T-helper 22 cell (primary cell): ENCODE measurements around the gene NFIA.
"Not testable (repeated sequence)": the region's sequence is repeated elsewhere in the genome, so short reads cannot be mapped to it uniquely, and the experiment has no call there.

Experiments used
- DNase-seq: peaks from one replicate; pipeline ENCODE4 v3.0.0-alpha.2; 2020; ENCODE audit warnings: low read depth

Gene NFIA

DNA sequence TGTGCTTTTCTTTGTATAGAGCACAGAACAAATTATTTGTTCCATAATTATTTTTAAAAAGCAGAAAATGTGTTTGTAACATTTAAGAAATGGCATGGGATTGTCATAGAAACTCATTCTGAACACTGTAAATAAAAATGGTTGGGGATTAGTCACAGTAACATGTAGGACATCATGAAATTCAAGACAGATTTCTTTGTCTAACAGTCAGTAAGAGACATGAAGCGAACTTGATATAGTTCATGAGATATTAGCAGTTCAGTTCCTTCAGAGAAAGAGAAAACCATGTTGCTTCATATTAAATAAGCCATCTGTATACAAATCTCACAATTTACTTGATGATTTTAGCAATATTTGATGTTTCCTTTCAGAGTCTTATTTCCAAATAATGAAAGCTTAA is 19.7 kb downstream of the NFIA start:
- no peak for DNase-seq

DNA sequence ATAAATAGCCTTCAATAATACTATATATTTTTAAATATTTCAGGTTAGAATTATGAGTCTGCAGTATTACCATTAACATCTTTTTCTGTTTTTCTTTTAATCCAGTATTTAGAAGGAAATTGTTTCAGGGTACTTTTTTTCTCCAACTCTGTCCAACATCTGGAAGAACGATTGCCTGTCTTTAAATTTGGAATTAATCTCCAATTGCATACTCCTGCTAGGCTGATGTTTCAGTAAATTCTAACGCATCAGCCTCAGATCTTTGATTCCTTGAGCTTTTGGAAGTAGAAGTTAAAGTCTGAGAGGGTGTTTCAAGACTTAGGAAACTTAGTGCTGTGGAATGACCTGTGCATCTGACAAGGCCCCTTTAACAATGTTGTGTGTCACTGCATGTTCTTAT is 20.3 kb downstream of the NFIA start:
- DNase-seq, result no peak

DNA sequence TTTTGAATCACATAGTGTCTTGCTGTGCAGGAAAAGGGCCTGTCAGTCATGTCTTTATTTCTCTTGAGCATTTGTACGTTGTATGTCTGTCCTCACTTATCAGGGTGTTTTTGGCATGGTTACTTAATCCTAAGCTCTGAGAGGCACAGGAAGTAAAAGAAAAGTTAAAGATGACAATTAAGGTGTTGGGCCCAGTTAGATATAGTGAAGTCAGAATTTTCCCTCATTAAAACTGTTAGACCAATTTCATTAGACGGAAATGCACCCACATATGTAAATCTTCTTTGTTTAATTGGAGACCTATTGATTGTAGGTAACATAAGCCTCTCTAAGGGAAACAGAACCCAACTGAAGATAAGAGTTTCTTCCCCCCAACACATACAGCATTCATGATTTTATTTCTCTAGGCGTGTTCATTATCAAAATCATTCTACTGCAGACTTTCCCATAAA is 21.9 kb downstream of the NFIA start:
- no peak for DNase-seq

DNA sequence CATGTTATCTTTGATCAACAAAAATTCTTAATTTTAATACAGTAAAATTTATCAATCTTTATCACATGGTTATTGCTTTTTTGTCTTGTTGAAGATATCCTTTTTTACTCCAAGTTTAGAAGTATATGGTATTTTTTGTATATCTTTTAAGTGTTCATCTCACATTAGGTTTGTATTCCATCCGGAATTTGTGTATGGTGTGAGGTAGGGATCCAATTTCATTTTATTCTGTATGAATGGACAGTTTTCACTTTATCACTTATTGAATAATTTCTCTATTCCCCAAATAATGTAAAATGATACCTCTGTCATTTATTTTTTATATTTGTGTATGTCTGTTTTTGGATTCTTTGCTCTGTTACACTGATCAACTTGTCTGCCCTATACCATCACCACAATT is 25.3 kb downstream of the NFIA start:
- DNase-seq, result no peak

DNA sequence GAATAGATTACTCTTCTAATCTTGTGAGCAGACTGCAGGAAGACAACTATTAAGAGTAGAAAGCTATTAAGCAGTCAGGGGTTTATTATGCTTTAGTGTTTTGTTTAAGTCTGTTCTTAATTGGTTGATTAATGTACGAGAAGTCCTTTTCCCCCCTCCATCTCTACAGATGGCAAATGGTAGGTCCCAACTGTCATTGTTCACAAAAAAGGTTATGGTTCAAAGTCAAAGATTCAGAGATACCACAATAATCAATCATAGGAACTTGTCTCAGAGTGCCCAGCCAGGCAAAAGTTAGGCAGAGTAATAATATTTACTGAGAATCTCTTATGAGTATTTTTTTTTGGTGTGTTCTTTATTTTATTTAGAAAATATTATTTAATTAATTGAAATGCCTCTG is 26.8 kb downstream of the NFIA start:
- no peak for DNase-seq

DNA sequence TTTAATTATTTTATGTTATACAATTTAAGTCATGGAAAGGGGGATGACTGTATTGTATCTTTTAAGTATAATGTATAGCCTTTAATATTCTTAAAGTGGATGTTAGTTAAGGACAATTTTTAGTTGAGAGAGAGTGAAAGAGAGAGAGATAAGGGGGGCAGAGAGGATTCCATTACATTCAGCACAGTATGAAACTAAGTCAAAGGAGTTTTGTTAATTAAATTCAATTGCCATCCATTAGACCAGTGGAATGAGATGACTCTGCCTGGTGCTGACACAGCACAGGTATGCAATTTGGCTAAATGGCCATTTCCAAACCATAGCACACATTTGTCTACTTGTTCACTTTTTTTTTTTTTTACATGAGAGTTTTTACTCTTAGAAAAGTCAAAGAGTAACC is 27.5 kb downstream of the NFIA start:
- no peak for DNase-seq

DNA sequence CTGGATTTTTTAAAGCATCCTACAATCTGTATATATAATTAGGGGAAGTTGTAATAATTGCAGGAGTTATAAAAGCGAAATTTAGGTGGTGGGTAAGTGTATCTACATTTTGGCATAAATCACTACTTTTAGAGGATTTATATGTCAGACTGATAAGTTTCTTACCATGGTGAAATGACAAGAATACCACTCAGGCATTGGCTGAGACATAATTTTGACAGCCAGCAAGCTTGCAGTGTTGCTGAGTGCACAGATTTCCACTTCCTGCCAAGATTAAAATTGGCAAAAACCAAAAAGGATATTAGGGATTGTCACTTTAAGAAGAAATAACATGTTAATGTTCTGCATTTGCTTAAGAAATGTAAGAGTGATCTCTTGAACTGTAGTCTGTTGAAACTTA is 28.2 kb downstream of the NFIA start:
- DNase-seq, result no peak

DNA sequence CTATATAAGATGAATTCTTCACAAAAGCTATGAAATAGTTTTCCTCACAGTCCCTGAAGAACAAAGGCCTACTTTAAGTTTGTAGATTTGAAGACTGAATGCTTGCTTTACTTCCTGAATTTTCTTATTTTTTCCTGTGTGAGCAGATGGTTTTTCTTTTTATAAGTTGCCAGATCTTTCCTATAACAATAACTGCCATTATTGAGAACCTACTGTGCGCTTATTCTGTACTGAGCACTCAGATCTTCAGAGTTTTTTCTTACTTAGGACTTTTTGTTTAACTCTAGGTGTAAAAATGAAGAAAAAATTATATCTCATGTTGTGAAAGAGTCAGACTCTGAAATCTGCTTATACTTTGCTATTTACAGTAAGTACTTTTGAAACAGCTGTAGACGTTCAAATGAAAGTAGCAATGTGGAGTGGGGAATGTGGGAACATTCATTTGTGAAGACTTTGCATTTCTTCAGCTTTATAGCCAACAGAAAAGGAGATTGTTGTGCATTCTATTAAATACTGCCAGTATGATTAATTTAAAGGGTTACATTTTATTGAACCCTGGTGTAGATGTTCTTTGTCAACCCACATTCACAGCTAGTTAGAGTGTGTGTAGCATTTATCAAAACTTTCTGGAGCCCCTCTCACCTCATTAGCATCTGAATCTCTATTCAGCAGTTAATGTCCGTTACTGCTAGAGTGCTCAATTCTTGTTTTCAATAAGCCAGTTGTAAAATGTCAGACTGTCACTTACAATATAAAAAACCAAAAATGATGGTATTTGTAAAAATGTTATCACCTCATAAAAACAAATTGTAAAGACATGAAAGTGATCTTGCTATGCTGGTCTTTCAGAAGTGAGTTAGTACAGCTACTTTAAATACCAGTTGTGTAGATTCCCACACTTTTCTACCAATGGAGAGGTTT is 29.0 kb downstream of the NFIA start:
- no peak for DNase-seq

DNA sequence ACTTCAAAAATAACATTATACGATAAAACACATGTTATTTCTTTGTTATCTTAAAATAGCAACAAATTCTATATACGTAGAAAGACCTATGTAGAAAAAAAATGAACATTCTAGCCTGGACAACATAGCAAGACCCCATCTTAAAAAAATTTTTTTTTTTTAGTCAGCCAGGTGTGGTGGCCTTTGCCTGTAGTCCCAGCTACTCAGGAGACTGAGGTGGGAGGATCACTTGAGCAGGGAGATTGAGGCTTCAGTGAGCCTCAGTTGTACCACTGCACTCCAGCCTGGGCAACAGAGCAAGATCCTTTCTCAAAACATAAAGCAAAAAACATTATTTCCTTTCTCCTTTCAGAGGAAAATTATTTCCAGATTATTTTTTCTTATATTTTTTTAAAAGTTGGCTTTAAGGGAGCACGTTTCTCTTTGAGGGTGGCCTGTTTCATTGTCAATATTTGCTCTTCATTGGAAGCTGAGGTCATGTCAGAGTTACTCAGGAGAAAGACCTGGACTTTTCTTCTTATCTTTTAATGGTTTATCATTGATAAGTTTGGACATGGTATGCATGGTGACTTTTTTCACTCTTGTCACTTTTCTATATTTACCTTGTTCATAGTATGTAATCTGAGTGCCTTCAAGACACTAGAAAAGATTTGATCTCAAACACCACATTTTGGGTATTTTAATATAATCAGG is 32.0 kb downstream of the NFIA start:
- no peak for DNase-seq

DNA sequence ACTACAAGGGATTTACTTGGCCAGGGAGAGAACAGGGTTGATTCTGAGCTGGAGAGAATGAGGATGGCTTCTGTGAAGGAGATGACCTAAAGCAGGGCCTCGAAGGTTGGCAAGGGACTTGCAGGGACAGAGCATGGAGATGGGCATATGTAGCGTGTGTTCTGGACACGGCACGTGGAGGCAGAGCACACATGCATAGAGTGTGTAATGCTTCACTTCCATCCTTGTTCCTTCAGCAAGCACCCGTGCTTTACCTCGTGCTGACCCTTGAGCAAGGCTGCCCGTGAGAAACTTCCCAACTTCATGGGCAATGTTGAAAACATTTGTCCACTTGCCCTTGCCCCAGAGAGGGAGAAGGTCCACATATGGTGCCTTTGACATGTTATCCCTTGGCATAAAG is 33.1 kb downstream of the NFIA start:
- no peak for DNase-seq

DNA sequence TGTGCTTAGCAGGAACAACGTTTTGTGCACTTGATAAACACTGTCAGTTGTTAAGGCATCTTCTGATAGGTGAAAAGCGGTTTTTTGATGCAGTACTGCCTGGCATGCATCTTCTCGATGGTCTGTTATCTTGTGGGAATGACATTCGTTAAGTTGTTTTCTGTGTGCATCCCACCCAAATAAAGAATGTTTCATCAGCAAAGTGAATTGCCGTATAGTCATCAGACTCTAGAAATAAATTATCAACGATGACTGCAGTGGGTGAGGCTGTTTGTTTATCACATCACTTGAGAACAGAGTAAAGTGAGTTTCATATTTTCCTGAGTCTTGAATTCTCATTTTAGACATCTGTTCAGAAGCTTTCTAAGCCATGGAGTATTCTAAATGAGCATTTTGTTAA is 34.1 kb downstream of the NFIA start:
- no peak for DNase-seq

DNA sequence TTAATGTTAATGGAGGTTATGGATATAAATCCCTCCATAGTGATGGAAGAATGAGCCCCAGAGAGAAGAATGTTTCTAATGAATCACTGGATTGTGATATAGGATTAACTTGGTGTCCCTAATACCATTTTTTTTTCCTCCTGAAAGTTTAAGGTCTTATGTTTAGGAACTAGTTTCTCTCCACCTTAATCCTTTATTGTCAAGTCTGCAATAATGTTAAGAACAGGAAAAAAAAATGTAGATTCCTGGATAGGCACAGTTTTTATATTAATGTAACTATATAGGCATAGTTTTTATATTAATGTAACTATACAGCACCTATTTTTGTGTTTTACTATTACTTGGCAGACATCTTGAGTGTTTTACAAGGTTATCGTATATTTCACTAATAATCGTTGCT is 34.9 kb downstream of the NFIA start:
- no peak for DNase-seq

DNA sequence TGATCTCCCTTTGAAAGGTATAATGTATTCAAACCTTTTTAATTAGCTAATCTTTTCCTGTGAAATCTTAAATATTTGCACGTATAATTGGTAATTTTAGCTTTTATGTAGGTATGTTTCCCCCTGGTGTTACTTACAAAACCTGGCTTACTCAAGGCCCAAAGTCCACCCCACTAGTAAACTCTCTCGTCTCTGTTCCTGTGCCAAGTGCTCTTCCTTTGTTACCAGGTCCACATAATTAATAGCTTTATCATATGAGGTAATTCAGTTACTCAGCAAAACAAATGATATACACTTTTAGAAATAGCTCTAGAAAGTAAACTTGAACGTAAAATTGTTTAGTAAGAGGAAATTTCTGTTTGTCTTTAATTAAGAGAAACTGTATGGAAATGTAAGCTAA is 36.7 kb downstream of the NFIA start:
- DNase-seq, result no peak

DNA sequence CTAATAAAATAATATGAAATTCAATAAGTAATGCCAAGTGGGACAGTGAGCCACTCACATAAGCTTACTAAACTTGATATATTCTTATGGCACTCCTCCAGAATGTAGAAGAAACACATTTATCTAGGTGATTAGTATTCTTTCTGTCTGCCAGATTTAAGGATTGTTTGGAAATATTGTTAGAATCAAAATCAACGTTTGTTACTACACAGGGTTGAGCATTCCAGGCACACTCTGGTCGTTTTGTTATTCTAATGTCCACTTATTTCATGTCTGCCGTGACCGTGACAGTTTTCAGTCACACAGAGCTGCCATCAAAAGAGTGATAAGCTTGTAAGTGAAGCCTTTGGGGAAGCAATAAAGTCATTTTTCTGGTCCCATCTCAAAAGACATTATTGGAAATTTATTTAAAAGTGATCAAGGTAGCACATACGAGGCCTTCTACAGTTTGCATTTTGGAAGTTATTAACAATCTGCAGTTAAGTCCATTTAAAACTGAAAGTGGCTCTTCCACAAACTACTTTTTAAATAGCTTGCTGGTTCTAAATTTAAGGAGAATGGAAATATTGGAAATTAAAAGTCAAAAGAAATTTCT is 38.0 kb downstream of the NFIA start:
- DNase-seq, result no peak

DNA sequence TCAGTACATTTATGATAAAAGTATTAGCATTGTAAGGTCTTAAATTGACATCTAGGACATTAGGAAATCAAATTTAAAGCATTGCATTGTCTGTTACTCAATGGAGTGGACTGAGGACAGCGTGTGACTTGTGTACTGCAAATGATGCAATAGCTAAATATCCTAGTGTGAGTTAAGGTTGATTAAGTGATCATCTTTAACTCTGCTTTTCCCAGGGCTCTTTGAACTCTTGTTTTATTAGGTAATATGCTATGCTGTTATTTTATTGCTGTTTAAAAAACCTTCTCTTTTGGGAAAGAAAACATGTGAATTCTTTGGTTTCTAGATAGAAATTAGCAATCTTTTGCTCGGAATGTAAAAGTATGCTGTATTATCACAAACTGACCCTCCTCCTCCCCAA is 38.6 kb downstream of the NFIA start:
- no peak for DNase-seq

DNA sequence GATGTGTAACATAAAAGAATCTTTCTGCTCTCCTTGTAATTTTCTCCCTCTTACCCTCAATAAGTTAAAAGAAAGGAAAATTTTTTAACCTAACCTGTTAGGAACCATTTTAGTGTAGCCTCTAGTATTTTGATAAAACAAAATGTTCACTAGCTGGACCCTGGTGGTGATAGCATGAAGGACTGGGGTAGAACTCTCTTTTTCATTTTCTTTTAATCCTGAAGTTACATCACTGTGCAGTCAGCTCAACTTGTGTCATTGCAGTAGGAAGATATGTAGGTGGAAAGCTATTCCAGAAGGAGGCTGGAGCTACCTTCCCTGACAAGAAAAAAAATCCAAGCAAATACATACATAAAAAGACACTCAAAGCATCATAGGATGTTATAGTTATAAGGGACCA is 39.3 kb downstream of the NFIA start:
- DNase-seq, result no peak

DNA sequence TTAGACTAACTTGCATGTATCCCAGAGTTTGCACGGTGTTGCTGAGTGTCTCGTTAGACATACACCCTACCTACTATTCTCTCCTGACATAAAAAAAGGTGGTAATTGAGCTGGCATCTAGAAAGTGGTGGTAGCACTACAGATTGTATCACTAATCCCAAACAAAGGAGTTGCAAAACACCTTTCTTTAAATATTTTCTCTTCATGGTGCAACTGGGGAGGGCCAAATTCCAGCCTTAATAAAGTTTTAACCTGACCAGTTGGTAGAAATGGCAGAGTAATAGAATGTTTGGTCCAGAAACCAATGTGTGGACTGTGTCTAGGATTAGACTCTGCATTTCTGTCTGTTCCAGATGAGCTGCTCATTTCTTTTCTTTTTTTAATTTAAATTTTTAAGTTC is 40.0 kb downstream of the NFIA start:
- DNase-seq, result no peak

DNA sequence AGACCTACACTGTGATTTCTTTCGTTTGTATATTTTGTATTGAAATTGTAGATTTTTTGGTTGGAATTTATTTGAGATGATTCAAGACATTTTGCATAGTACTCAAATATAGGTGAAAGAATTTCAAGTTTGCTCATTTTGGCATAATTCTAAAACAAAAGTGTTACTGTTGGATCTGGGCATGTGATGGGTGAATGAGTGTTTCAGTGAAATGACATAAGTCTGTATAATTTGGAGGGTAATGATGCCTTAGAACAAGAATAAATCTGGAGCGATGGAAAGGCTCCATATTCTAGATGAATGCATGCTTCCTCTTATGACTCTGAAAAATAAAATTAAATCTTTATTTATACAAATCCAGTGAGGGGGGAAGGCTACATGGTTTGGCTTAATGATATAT is 41.0 kb downstream of the NFIA start:
- no peak for DNase-seq

DNA sequence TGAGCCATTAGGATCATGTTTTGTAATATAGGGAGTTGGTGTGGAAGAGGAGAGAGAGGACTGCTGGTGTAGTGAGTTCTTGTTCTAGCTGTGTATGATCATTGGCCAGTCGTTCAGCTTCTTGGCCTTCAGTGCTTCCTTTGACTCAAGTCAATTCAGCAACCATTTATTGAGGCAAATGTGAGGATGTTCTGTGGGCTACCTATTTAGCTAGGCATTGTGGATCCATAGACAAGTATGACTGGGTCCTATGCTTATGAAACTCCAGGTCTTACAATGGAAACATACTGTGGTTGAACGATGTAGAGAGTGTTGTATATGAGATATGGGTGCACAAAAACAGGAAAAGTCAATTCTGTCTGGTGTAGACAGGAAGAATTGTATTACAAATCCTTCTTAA is 41.7 kb downstream of the NFIA start:
- no peak for DNase-seq

DNA sequence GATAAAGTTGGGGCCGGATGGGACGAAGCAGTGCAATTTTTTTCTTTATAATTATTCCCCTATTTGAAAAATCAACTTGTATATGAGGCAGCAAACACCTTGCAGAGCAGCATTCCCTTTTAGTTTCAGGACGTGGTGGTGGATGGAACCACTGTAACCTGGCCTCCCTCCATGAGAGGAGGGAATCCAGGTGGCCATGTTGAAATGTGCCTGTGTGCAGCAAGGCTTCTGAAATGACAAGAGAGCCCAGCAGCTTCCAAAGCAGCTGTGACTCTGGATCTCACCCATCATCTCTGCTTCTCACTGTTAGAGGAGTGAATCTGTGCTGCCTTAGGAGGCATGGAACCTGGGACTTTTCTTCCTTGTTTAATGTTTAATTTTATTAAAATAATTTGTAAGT is 42.3 kb downstream of the NFIA start:
- DNase-seq, result no peak

DNA sequence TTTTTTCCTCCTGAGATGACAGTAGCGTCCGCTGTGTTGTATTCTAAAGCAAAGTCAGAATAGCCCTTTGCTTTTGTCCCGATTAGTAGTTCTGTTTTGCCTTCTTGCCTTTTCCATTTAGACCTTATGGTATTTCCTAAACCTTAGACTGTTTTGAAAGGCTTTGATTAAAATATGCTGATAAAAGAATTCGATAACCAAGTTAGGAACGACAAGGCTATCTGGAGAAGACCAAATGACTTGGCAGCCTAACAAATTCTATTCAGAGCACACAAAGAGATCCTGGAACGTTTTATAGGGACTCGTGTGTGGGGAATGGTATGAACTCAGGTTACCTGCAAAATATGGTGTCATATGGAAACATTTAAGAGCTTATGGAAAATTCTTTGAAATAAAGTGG is 42.9 kb downstream of the NFIA start:
- no peak for DNase-seq

DNA sequence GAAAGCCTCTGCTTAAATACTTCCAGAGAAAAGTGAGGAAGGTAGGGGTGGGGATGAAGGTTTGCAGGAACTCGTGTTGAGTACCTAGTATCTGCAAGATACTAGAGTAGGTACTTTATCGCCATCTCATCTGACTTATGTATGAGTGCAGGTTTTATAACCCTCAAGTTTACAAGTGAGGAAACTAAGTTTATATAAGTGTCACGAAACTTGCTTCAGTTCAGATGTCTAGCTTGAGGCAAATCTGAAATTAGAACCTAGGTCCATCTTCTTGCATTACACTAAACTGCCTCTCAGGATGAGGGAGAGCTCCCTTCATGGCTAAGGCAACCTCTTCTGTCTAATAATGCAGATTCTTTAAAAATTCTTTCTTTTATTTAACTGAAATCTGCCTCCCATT is 43.5 kb downstream of the NFIA start:
- DNase-seq, result no peak

DNA sequence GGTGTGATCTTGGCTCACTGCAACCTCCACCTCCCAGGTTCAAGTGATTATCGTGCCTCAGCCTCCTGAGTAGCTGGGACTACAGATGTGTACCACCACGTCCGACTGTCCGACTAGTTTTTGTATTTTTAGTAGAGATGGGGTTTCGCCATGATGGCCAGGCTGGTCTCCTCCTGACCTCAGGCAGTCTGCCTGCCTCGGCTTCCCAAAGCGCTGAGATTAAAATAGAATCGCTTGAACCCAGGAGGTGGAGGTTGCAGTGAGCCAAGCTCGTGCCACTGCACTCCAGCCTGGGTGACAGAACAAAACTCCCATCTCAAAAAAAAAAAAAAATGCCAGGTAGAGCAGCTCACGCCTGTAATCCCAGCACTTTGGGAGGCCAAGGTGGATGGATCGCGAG is 44.5 kb downstream of the NFIA start:
- DNase-seq, result not testable (repeated sequence)
